ENCODE data around the gene AGPAT3.

AGPAT3 gene

GRCh38 chr21:43872531-43873197, 7.6 kb downstream of the AGPAT3 start:
- TF ChIP-seq CTCF (IDR thresholded peaks at IDR 0.05; ENCODE audit: low read depth, low read length, missing control alignments): no peak
- H3K4me3 ChIP-seq (ENCODE audit: low read depth, low read length): no peak overlapping the region
- in situ Hi-C loops (cut with HindIII; ENCODE audit: low pct_ligation_motif_present, low sequenced_read_pairs): no loop called here
- H3K36me3 ChIP-seq (replicated peaks): no peaks in the 10 kb centered on the region
- H3K27ac ChIP-seq: no peak overlapping the region
- H3K27me3 ChIP-seq (replicated peaks): no peaks in the 10 kb centered on the region
- DNase-seq: no peak

GRCh38 chr21:43873673-43874072, 8.7 kb downstream of the AGPAT3 start:
- H3K27ac ChIP-seq: no peak overlapping the region
- in situ Hi-C loops (cut with HindIII; ENCODE audit: low pct_ligation_motif_present, low sequenced_read_pairs): no loop called here
- DNase-seq: no peak
- no peak for TF ChIP-seq CTCF (IDR thresholded peaks at IDR 0.05; ENCODE audit: low read depth, low read length, missing control alignments)
- no peaks in the 10 kb centered on the region for H3K27me3 ChIP-seq (replicated peaks)
- H3K36me3 ChIP-seq (replicated peaks): no peaks in the 10 kb centered on the region
- no peak overlapping the region for H3K4me3 ChIP-seq (ENCODE audit: low read depth, low read length)

- no peaks in the 10 kb centered on the region for H3K27me3 ChIP-seq (replicated peaks)
- TF ChIP-seq CTCF (IDR thresholded peaks at IDR 0.05; ENCODE audit: low read depth, low read length, missing control alignments): no peak
- H3K36me3 ChIP-seq (replicated peaks): no peaks in the 10 kb centered on the region
- H3K27ac ChIP-seq: no peak overlapping the region
- H3K4me3 ChIP-seq (ENCODE audit: low read depth, low read length): no peak overlapping the region
- in situ Hi-C loops (cut with HindIII; ENCODE audit: low pct_ligation_motif_present, low sequenced_read_pairs): no loop called here
- no peak for DNase-seq
These were observed 9.2 kb downstream of the AGPAT3 start for GRCh38 chr21:43874085-43874805.

- H3K27me3 ChIP-seq (replicated peaks): no peaks in the 10 kb centered on the region
- DNase-seq: no peak
- no peak overlapping the region for H3K27ac ChIP-seq
- H3K4me3 ChIP-seq (ENCODE audit: low read depth, low read length): no peak overlapping the region
- in situ Hi-C loops (cut with HindIII; ENCODE audit: low pct_ligation_motif_present, low sequenced_read_pairs): no loop called here
- TF ChIP-seq CTCF (IDR thresholded peaks at IDR 0.05; ENCODE audit: low read depth, low read length, missing control alignments): no peak
- H3K36me3 ChIP-seq (replicated peaks): no peaks in the 10 kb centered on the region
These were observed 11.6 kb downstream of the AGPAT3 start for GRCh38 chr21:43876605-43877004.

GRCh38 chr21:43877936-43878575, 13.0 kb downstream of the AGPAT3 start:
- no peak for TF ChIP-seq CTCF (IDR thresholded peaks at IDR 0.05; ENCODE audit: low read depth, low read length, missing control alignments)
- DNase-seq: no peak
- in situ Hi-C loops (cut with HindIII; ENCODE audit: low pct_ligation_motif_present, low sequenced_read_pairs): no loop called here

More at GRCh38 chr21:43877936-43878575, 13.0 kb downstream of the AGPAT3 start:
- no peak overlapping the region for H3K4me3 ChIP-seq (ENCODE audit: low read depth, low read length)
- no peaks in the 10 kb centered on the region for H3K36me3 ChIP-seq (replicated peaks)
- no peak overlapping the region for H3K27ac ChIP-seq
- no peaks in the 10 kb centered on the region for H3K27me3 ChIP-seq (replicated peaks)
